Testis (tissue), 2 donors: ENCODE data around the gene RPL12.

ENCODE experiments used
- CTCF ChIP-seq, 3 experiments: fragments of 450-650 bp in 2 of 3; fragments of 200-600 bp in 1 of 3; sonication (generic) in 1 of 3; IDR thresholded peaks; one replicate each; pipeline ENCODE4 v1.5.1; 2016 to 2019; ENCODE audit warnings: antibody characterized with exemption in 3 of 3, mild to moderate bottlenecking in 2 of 3, moderate library complexity in 1 of 3
- POLR2A ChIP-seq: fragments of 450-650 bp; IDR thresholded peaks from one replicate; pipeline ENCODE4 v1.6.1; 2017; ENCODE audit warnings: antibody characterized with exemption, mild to moderate bottlenecking, moderate library complexity

- no peak for TF ChIP-seq CTCF (IDR thresholded peaks at IDR 0.05)
- no peak for TF ChIP-seq POLR2A
Measured at GRCh38 chr9:127450243-127450760, 904 bp downstream of the RPL12 start.
